Small intestine (tissue), 7 donors: ENCODE data around the gene XYLT2. TPM values are rescaled to one million over a fixed set of nuclear protein-coding genes. Genes with fewer than 3 reads are reported as not detected.

Experiments
- DNase-seq, 2 donors: peaks; one replicate each; pipeline versions ENCODE4 v3.0.0 to v3.0.0-alpha.2; 2013
- FAIRE-seq: peaks from 2 replicates; lab custom pipeline; 2012; peaks lifted over from hg19 to GRCh38; lab: Jason Lieb, UNC
- H3K27ac ChIP-seq, 3 donors: one replicate each; pipeline ENCODE4 v1.5.1; 2013; ENCODE audit warnings: low read length in 2 of 3, mild to moderate bottlenecking in 2 of 3, control low read depth in 1 of 3, inconsistent platforms in 1 of 3, low read depth in 1 of 3, moderate library complexity in 1 of 3
- H3K27me3 ChIP-seq, 3 donors: one replicate each; pipeline ENCODE4 v1.6.1; 2013; ENCODE audit warnings: low read length in 3 of 3, inconsistent platforms in 1 of 3; ENCODE audit not compliant: control insufficient read depth in 3 of 3, insufficient read depth in 3 of 3
- H3K36me3 ChIP-seq, 3 donors: one replicate each; pipeline ENCODE4 v1.6.1; 2013; ENCODE audit warnings: low read length in 3 of 3, inconsistent platforms in 1 of 3, low read depth in 1 of 3, mild to moderate bottlenecking in 1 of 3, moderate library complexity in 1 of 3; ENCODE audit not compliant: control insufficient read depth in 3 of 3, insufficient read depth in 2 of 3
- H3K4me1 ChIP-seq, 3 donors: one replicate each; pipeline ENCODE4 v1.6.1; 2013; ENCODE audit warnings: low read length in 2 of 3, inconsistent platforms in 1 of 3, low read depth in 1 of 3, mild to moderate bottlenecking in 1 of 3, moderate library complexity in 1 of 3; ENCODE audit not compliant: control insufficient read depth in 3 of 3, insufficient read depth in 2 of 3
- H3K4me3 ChIP-seq, 3 donors: one replicate each; pipeline ENCODE4 v1.5.1; 2013; ENCODE audit warnings: low read length in 3 of 3, control low read depth in 1 of 3, inconsistent platforms in 1 of 3, low read depth in 1 of 3, mild to moderate bottlenecking in 1 of 3, moderate library complexity in 1 of 3
- H3K9me3 ChIP-seq, 2 donors: one replicate each; pipeline ENCODE4 v1.6.1; 2013; ENCODE audit warnings: low read depth in 1 of 2, low read length in 1 of 2; ENCODE audit not compliant: control insufficient read depth in 2 of 2, insufficient read depth in 1 of 2
- WGBS, 3 donors: extraction: QIAGEN DNeasy Blood & Tissue Kit; methylation state at CpG; one replicate each; pipeline ENCODE4 v1.1.7; 2013; 5-methylcytosine and 5-hydroxymethylcytosine counted together
- polyA plus RNA-seq, 4 donors: library from polyadenylated mRNA; stranded (reverse) in 3 of 4; unstranded in 1 of 4; fragments of 200-250 nt in 3 of 4; fragments of 120-200 nt in 1 of 4; gene quantifications; one replicate each; pipeline versions ENCODE4 v1.2.1 to v1.2.3, GENCODE V29; 2013
- donor health status: healthy with polysubstance abuse.
- donor health status: control.
- donor health status: control.
- donor health status: Bipolar disorder and iron deficiency.
- donor health status: healthy.

Gene XYLT2
- polyA plus RNA-seq, 4 donors = 3.8 to 18.2 (median 6.7) TPM

GRCh38 chr17:50375858-50376538 lies 30.1 kb downstream of the XYLT2 start:
- no peaks in the 10 kb centered on the region for H3K9me3 ChIP-seq
- peaks cover 3 to 13% (median 7%) of the 10 kb centered on the region in 3 donors for H3K4me1 ChIP-seq
- no peak overlapping the region for H3K4me3 ChIP-seq
- no peak overlapping the region for H3K27ac ChIP-seq
- no peaks in the 10 kb centered on the region for H3K27me3 ChIP-seq
- WGBS, 3 donors = 59 to 72% (median 70%) methylated on average over 5 of the region's 5 CpGs
- FAIRE-seq (no peak), DNase-seq (peak in 1 of 2 donors; percentile 33)
- H3K36me3 ChIP-seq = peaks cover 0 to 28% (median 0%) of the 10 kb centered on the region in 3 donors

GRCh38 chr17:50379351-50380132 lies 33.6 kb downstream of the XYLT2 start:
- DNase-seq = no peak
- H3K36me3 ChIP-seq = peaks cover 4 to 49% (median 9%) of the 10 kb centered on the region in 3 donors
- 89 to 97% (median 95%) methylated on average over 6 of the region's 6 CpGs for WGBS, 3 donors

GRCh38 chr17:50380369-50381259 lies 34.7 kb downstream of the XYLT2 start:
- Histone ChIP-seq H3K9me3 (no peaks in the 10 kb centered on the region), H3K4me1 (no peaks in the 10 kb centered on the region), H3K27ac (no peak overlapping the region), H3K4me3 (no peak overlapping the region), H3K27me3 (no peaks in the 10 kb centered on the region), H3K36me3 (peaks cover 9 to 58% (median 18%) of the 10 kb centered on the region in 3 donors)
- DNase-seq (no peak), FAIRE-seq (no peak)
- WGBS, 3 donors = 88 to 93% (median 90%) methylated on average over 13 of the region's 13 CpGs

More at GRCh38 chr17:50379351-50380132, 33.6 kb downstream of the XYLT2 start:
- H3K27me3 ChIP-seq = no peaks in the 10 kb centered on the region
- no peaks in the 10 kb centered on the region for H3K4me1 ChIP-seq
- no peak for FAIRE-seq
- H3K4me3 ChIP-seq = no peak overlapping the region
- no peak overlapping the region for H3K27ac ChIP-seq
- H3K9me3 ChIP-seq = no peaks in the 10 kb centered on the region

- WGBS, 3 donors = 87 to 95% (median 95%) methylated on average over 7 of the region's 7 CpGs
- Histone ChIP-seq H3K9me3 (no peaks in the 10 kb centered on the region), H3K4me3 (no peak overlapping the region), H3K27ac (no peak overlapping the region), H3K4me1 (no peaks in the 10 kb centered on the region), H3K36me3 (peaks cover 11 to 58% (median 19%) of the 10 kb centered on the region in 3 donors), H3K27me3 (no peaks in the 10 kb centered on the region)
- FAIRE-seq = no peak
- no peak for DNase-seq
Measured at GRCh38 chr17:50381260-50381815, 35.4 kb downstream of the XYLT2 start.

GRCh38 chr17:50381920-50382319 lies 36.0 kb downstream of the XYLT2 start:
- H3K36me3 ChIP-seq = peaks cover 16 to 64% (median 21%) of the 10 kb centered on the region in 3 donors
- H3K27me3 ChIP-seq = no peaks in the 10 kb centered on the region
- H3K9me3 ChIP-seq = no peaks in the 10 kb centered on the region
- no peak overlapping the region for H3K27ac ChIP-seq
- no peaks in the 10 kb centered on the region for H3K4me1 ChIP-seq
- FAIRE-seq = no peak
- no peak for DNase-seq
- 50 to 57% (median 57%) methylated on average over 3 of the region's 3 CpGs for WGBS, 3 donors
- H3K4me3 ChIP-seq = no peak overlapping the region

GRCh38 chr17:50382931-50383330 lies 37.0 kb downstream of the XYLT2 start:
- H3K36me3 ChIP-seq = peaks cover 21 to 73% (median 28%) of the 10 kb centered on the region in 3 donors
- DNase-seq = no peak

GRCh38 chr17:50386510-50386909 lies 40.6 kb downstream of the XYLT2 start:
- FAIRE-seq (no peak), DNase-seq (no peak)
- Histone ChIP-seq H3K4me1 (no peaks in the 10 kb centered on the region), H3K27ac (no peak overlapping the region), H3K27me3 (no peaks in the 10 kb centered on the region), H3K9me3 (no peaks in the 10 kb centered on the region), H3K36me3 (peaks cover 29 to 72% (median 38%) of the 10 kb centered on the region in 3 donors), H3K4me3 (no peak overlapping the region)
- 83 to 86% (median 83%) methylated on average over 3 of the region's 3 CpGs for WGBS, 3 donors

More at GRCh38 chr17:50382931-50383330, 37.0 kb downstream of the XYLT2 start:
- WGBS, 3 donors = 93 to 94% (median 93%) methylated on average over 12 of the region's 12 CpGs
- Histone ChIP-seq H3K9me3 (no peaks in the 10 kb centered on the region), H3K27ac (no peak overlapping the region), H3K4me1 (no peaks in the 10 kb centered on the region), H3K4me3 (no peak overlapping the region), H3K27me3 (no peaks in the 10 kb centered on the region)
- FAIRE-seq = no peak
